PC-3 (cell line): ENCODE measurements around the gene ST6GALNAC3.

ENCODE experiments used
- EZH2 ChIP-seq: fragments of 300-600 bp; sonication (generic); IDR thresholded peaks from one replicate; pipeline ENCODE4 v1.6.1; 2017; ENCODE audit warnings: antibody characterized with exemption, mild to moderate bottlenecking, low read length; ENCODE audit not compliant: unreplicated experiment
- EZH2phosphoT487 ChIP-seq: fragments of 300-600 bp; sonication (generic); IDR thresholded peaks from 2 replicates; pipeline ENCODE4 v1.6.1; 2018; ENCODE audit warnings: mild to moderate bottlenecking, antibody characterized with exemption, low read length, borderline replicate concordance
- TF ChIP-seq, protein P1 (sequence below): fragments of 300-600 bp; sonication (generic); conservative IDR thresholded peaks from 2 replicates; pipeline ENCODE4 v1.5.1; 2017; ENCODE audit warnings: antibody characterized with exemption, low read depth, mild to moderate bottlenecking, low read length

DNA sequence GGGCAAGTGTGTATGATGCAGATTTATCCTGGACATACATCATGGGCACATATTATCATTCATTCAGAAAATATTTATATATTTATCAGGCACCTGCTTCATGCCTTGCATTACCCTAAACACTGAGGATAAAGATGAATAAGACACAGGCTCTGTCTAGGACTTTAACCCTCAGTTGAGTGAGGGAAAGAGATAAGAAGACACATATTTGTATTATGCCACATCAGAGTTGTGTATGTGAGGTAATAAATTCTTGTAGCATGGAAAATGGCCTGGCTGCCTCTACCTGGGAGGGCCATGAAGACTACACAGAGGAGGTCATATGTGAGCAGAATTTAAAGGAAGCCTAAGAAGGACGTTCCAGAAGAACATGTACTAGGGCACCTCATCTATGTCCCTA lies 516.9 kb downstream of the ST6GALNAC3 start:
- no peak for TF ChIP-seq EZH2
- TF ChIP-seq, protein P1, sequence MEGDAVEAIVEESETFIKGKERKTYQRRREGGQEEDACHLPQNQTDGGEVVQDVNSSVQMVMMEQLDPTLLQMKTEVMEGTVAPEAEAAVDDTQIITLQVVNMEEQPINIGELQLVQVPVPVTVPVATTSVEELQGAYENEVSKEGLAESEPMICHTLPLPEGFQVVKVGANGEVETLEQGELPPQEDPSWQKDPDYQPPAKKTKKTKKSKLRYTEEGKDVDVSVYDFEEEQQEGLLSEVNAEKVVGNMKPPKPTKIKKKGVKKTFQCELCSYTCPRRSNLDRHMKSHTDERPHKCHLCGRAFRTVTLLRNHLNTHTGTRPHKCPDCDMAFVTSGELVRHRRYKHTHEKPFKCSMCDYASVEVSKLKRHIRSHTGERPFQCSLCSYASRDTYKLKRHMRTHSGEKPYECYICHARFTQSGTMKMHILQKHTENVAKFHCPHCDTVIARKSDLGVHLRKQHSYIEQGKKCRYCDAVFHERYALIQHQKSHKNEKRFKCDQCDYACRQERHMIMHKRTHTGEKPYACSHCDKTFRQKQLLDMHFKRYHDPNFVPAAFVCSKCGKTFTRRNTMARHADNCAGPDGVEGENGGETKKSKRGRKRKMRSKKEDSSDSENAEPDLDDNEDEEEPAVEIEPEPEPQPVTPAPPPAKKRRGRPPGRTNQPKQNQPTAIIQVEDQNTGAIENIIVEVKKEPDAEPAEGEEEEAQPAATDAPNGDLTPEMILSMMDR, result no peak
- no peak for TF ChIP-seq EZH2phosphoT487
